ENCODE data around the gene SPATA20. TPM values are rescaled to one million over a fixed set of nuclear protein-coding genes. Genes with fewer than 3 reads are reported as not detected.

Gene SPATA20
- total and polyA plus RNA-seq, 2 donors (not counting 3 experiments of a cell fraction or from before 2014, with no cell fraction given): 42.3 to 51.5 TPM

- Histone ChIP-seq H2AFZ (ENCODE audit: low read depth, low read length) (peak overlapping the region; percentile 96), H4K20me1 (replicated peaks; ENCODE audit: control insufficient read depth, extremely low read depth, insufficient read depth, low read length) (no peaks in the 10 kb centered on the region), H3K4me3 (replicated peaks in 1 of 3; ENCODE audit: insufficient read depth in 1 of 3, low read depth in 1 of 3, low read length in 3 of 3) (peak overlapping the region in 2 of 3 experiments; percentile 16 to 46), H3K9me3 (replicated peaks; ENCODE audit: control insufficient read depth, insufficient read depth, low read length) (no peaks in the 10 kb centered on the region), H3K4me1 (ENCODE audit: control insufficient read depth, extremely low read depth, insufficient read depth, low read length) (peaks cover 10% of the 10 kb centered on the region), H3K9me1 (replicated peaks; ENCODE audit: control insufficient read depth, extremely low read depth, insufficient read depth, low read length) (no peaks in the 10 kb centered on the region), H3K27ac (ENCODE audit: insufficient read depth, low read depth, low read length) (no peak overlapping the region), H3K36me3 (ENCODE audit: control insufficient read depth in 2 of 2, extremely low read depth in 1 of 2, insufficient read depth in 2 of 2, low read length in 2 of 2) (no peaks in the 10 kb centered on the region), H3K4me2 (ENCODE audit: insufficient read depth, low read length) (peak overlapping the region; percentile 78), H3K9ac (replicated peaks; ENCODE audit: extremely low read depth, insufficient read depth, low read length) (peak overlapping the region; percentile 7), H3K27me3 (ENCODE audit: control insufficient read depth in 2 of 2, insufficient read depth in 2 of 2, low read length in 2 of 2) (no peaks in the 10 kb centered on the region), H3K79me2 (ENCODE audit: control insufficient read depth, insufficient read depth, low read length) (no peaks in the 10 kb centered on the region)
- DNase-seq (ENCODE audit: low read depth, low spot score): no peak
- BruUV-seq (replicated peaks): no TSS peak
- dilution Hi-C loops (cut with MboI; ENCODE audit: extremely low pct_ligation_motif_present, low sequenced_read_pairs): no loop called here
- POLR2A ChIA-PET: no interaction called here
- CTCF ChIA-PET: interaction anchor here (0.5 to 2.6 kb wide), 8 partner anchors 9 to 1586 kb away, joined by 4 to 12 read pairs (median 8); no protein-coding TSS in a partner anchor
- no peak for TF ChIP-seq MYC (IDR thresholded peaks at IDR 0.05; ENCODE audit: low read depth, low read length)
- no peak for TF ChIP-seq CTCF (IDR thresholded peaks at IDR 0.05; ENCODE audit: extremely low read depth in 1 of 2, insufficient read depth in 1 of 2, low read depth in 1 of 2, low read length in 2 of 2)
- no peak for TF ChIP-seq MAX (IDR thresholded peaks at IDR 0.05; ENCODE audit: insufficient read depth, insufficient read length)
- no peak for TF ChIP-seq POLR2A (IDR thresholded peaks at IDR 0.05; ENCODE audit: low read depth, low read length)
- TF ChIP-seq FOS (IDR thresholded peaks at IDR 0.05; ENCODE audit: borderline replicate concordance, insufficient read depth, low read length): no peak
- TF ChIP-seq POLR2AphosphoS5 (IDR thresholded peaks at IDR 0.05; ENCODE audit: insufficient read depth, low read depth, low read length): no peak
- TF ChIP-seq JUN (IDR thresholded peaks at IDR 0.05; ENCODE audit: borderline replicate concordance, insufficient read depth, insufficient read length, low read depth): no peak
- TF ChIP-seq EZH2 (IDR thresholded peaks at IDR 0.05; ENCODE audit: borderline replicate concordance, low read depth, low read length, severe bottlenecking): no peak
- TF ChIP-seq GATA2 (IDR thresholded peaks at IDR 0.05; ENCODE audit: insufficient read depth, insufficient read length, low read depth, low read length): no peak
- FAIRE-seq: no peak
- intact Hi-C loops (cut with micrococcal nuclease): loop anchor here (10.0 kb wide), 1 partner anchor 613 kb away; the partner anchor contains the start of gene NME1
Observed at GRCh38 chr17:50541402-50541715, 5.6 kb upstream of the SPATA20 start.

All from endothelial cell of umbilical vein (primary cell).